Measurements from ENCODE around the gene MED25. TPM values are rescaled to one million over a fixed set of nuclear protein-coding genes. Genes with fewer than 3 reads are reported as not detected.

The MED25 gene
- total and polyA plus RNA-seq, 2 experiments from 2014 or later = 45.6 to 58.6 TPM

DNA sequence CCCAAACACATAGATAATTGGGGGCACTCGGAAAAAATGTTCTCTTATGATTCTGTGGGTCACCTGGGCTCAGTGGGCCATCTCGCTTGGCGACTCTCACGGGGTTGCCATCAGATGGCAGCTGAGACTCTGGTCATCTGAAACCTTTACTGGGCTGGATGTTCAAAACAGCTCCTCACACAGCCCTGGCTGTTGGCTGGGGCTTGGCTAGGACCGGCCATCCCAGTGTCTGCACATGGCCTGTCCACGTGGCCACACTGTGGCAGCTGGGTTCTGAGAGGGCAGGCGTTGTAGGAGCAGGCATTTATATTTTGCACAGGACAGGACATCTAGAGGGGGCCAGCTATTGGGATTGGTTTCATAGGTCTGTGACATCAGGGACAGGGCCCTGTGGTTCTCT lies 15.5 kb downstream of the MED25 start:
- H3K36me3 Mint-ChIP-seq (ENCODE audit: low read depth) = peaks cover 44% of the 10 kb centered on the region
- no peaks in the 10 kb centered on the region for H3K27me3 ChIP-seq (ENCODE audit: insufficient read depth)
- no peak overlapping the region for H3K4me3 Mint-ChIP-seq

More for the DNA sequence above, 15.5 kb downstream of the MED25 start:
- Mint-ChIP-seq H3K9me3 (no peaks in the 10 kb centered on the region; the same call in 2 of the 3 replicates), H3K4me1 (no peaks in the 10 kb centered on the region; the same call in 2 of the 3 replicates), H3K27me3 (ENCODE audit: insufficient read depth, low read depth, poor library complexity) (peaks cover 9% of the 10 kb centered on the region), H3K27ac (no peak overlapping the region)
- H3K4me3 ChIP-seq = no peak overlapping the region
- no peaks in the 10 kb centered on the region for H3K9me2 ChIP-seq (ENCODE audit: insufficient read depth)
- no peaks in the 10 kb centered on the region for H3F3A ChIP-seq (replicated peaks; ENCODE audit: low read depth)
- no peaks in the 10 kb centered on the region for H3K4me1 ChIP-seq (ENCODE audit: insufficient read depth)
- no peaks in the 10 kb centered on the region for H4K20me1 ChIP-seq (replicated peaks; ENCODE audit: insufficient read depth)
- no peak overlapping the region for H2AFZ ChIP-seq
- TF ChIP-seq STAT1 (IDR thresholded peaks at IDR 0.05; ENCODE audit: unreplicated experiment) (no peak), JUNB (IDR thresholded peaks at IDR 0.05; ENCODE audit: unreplicated experiment) (no peak), ZNF462 (CRISPR knock-in tag; IDR thresholded peaks at IDR 0.05) (no peak)
- TF ChIP-seq, protein P1, sequence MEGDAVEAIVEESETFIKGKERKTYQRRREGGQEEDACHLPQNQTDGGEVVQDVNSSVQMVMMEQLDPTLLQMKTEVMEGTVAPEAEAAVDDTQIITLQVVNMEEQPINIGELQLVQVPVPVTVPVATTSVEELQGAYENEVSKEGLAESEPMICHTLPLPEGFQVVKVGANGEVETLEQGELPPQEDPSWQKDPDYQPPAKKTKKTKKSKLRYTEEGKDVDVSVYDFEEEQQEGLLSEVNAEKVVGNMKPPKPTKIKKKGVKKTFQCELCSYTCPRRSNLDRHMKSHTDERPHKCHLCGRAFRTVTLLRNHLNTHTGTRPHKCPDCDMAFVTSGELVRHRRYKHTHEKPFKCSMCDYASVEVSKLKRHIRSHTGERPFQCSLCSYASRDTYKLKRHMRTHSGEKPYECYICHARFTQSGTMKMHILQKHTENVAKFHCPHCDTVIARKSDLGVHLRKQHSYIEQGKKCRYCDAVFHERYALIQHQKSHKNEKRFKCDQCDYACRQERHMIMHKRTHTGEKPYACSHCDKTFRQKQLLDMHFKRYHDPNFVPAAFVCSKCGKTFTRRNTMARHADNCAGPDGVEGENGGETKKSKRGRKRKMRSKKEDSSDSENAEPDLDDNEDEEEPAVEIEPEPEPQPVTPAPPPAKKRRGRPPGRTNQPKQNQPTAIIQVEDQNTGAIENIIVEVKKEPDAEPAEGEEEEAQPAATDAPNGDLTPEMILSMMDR (conservative IDR thresholded peaks at IDR 0.05; ENCODE audit: low read depth in 2 of 2) = no peak
- ATAC-seq (no peak), DNase-seq (ENCODE audit: low spot score) (no peak)
- H3K79me2 ChIP-seq (replicated peaks; ENCODE audit: insufficient read depth) = no peaks in the 10 kb centered on the region
- H3K36me3 ChIP-seq (ENCODE audit: insufficient read depth) = no peaks in the 10 kb centered on the region
- no peak overlapping the region for H3K27ac ChIP-seq (ENCODE audit: low read depth)
- H3K4me2 ChIP-seq = no peak overlapping the region

Data from GM23338 (cell line).